Germinal center (tissue), 1 donor: ENCODE results near the gene KLHDC8A.

ENCODE experiments used
- DNase-seq: peaks from one replicate; pipeline ENCODE4 v3.0.0; 2012; ENCODE audit warnings: mixed read lengths, low spot score

Gene KLHDC8A

GRCh38 chr1:205294175-205294917 lies 62.4 kb downstream of the KLHDC8A start:
- DNase-seq = no peak

GRCh38 chr1:205293350-205294074 lies 63.2 kb downstream of the KLHDC8A start:
- no peak for DNase-seq

- no peak for DNase-seq
Observed at GRCh38 chr1:205291596-205291995, 65.1 kb downstream of the KLHDC8A start.

- DNase-seq = peak; percentile 92
Observed at GRCh38 chr1:205287767-205288559, 68.8 kb downstream of the KLHDC8A start.

GRCh38 chr1:205287076-205287475 lies 69.6 kb downstream of the KLHDC8A start:
- DNase-seq = no peak

GRCh38 chr1:205286335-205286950 lies 70.3 kb downstream of the KLHDC8A start:
- peak; percentile 49 for DNase-seq
